SHP77 treated with DMSO at 0.1 percent for 48 hours (cell line): ENCODE results near the gene SGIP1.
"Not testable (repeated sequence)": the region's sequence is repeated elsewhere in the genome, so short reads cannot be mapped to it uniquely, and the experiment has no call there.

Experiments
- DNase-seq: peaks from one replicate; lab custom pipeline; 2025; lab: John Stamatoyannopoulos, UW

Gene SGIP1

DNA sequence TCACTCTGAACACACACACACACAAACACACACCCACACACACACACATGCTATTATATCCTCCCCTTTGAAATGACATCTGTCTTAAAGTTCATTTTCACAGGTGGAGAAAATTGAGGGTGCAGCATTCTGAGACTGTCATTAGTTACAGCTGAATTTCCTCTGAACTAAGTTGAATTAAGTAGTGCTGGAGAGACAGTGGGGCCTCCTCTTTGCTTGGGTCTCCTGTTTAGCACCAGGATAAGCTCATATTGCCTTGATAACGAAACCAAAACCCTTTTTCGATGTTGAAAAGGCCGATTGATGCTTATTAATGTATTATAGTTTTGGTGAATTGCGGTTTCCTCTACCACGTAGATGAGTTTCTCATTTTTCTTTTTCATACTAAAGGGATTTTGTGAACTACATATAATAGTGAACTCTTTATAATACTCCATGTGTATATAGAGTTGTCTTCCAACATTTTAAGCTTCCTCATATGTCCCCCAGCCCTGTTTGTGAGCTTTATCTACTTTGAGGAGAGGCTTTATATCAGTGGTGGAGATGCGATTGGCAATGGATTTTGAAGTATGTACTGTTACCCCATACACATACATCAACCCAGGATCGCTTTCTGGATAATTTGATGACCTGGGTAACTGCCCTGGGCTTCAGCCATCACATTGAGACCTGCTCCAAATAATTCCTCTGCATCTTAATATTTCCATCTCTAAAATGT, 235.7 kb downstream of the SGIP1 start:
- no peak for DNase-seq

DNA sequence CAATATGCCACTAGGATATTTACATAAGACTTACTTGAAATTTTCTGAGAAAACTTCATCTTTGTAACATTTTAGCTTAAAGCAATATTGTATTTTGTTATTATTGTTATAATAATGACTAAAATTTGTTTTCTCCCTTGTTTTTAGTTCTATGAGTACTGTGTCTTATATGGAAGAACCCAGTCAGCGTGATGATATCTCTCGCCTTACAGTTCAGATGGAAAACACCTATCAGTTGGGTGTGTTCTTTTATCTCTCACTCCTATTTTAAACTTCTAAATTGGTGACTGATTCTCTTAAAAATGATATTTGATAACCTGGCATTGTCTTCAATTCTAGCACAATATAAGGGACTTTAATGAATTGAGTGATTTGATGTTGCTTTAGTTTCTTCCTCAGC, 236.3 kb downstream of the SGIP1 start:
- no peak for DNase-seq

DNA sequence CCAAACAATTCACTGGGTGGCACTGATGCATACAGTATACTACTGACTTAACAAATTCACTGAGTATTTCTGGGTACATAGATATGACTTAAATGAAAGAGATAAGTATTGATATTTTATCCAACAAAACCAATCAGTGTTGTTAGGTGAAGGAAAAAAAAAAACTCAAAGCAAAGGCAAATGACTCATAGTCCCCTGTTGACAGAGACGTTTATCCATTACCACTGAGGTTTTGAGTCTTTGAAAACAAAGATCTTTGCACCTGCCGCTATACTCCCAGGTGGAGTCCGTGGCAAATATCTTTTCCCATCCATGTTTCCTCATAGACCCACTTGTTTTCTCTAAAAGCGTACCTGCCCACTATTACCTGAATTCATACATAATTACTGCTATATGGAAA, 236.7 kb downstream of the SGIP1 start:
- DNase-seq = no peak

DNA sequence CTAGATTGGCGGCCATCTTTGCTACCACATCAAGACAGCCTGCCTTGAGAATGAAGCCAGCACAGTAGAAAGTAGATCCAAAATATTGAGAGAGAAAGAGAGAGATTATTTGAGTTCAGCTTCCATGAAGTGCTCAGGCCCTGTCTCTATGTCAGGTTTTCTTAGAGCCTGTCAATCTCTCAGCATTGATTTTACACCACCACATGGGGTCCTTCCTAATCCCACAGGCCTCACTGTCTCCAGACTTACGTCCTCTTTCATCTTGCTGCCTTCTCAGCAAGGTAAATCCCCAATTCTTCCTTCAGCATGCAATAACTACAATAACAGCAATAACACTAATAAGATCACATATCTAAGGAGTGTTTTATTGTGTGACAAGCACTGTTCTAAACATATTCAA, 239.3 kb downstream of the SGIP1 start:
- no peak for DNase-seq

DNA sequence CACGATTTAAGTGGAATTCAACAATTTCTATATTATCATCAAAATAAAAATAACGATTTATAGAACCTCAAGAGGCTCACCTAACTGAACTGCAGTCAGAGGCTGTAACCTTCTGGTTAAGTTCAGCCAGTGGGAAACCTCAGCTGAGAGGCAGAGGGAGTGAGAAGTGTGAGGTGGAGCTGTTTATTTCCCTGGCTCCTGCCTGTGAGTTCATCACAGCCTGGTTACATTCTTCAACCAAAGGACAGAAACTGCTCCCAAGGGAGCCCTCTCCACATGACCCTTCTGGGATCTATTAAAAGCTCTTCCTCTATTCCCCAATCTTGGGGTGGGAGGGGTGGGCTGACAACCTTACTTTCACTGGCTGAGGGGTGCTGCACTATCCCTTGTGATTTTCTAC, 240.5 kb downstream of the SGIP1 start:
- DNase-seq = no peak

DNA sequence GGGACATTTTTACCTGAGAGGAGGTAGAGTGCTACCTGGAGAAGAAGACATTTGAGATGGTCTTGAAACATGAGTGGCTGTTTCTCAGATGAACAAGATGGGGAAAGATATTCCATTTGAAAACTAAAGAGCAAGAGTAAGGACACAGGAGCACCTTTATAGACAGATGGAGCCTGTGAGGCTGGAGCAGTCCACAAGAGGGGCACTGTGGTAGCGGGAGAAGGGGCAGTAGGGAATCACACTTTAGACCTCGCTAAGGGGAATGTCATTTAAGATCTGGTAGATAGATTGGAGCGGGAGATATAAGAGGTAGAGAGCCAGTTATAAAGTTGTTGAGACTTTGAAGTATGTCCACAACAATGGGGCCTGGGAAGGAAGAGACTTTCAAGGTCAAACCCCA, 241.7 kb downstream of the SGIP1 start:
- no peak for DNase-seq

DNA sequence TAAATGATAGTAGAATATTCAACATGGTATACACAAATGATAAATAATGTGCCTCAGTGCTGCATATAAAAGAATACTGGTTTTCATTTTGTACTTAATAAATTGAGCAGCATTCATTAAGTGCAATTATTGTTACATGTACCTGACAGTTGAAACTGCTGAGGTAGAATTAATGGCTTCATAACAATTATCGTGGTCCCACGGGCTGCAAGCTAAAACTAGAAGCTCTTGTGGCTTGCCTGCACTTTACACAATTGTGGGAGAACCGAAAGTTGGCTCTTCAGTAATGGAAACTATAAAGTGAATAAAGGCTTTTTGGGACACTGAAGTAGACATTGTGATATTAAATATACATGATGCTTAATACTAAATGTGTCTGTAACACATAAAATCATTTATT, 243.9 kb downstream of the SGIP1 start:
- DNase-seq = no peak

DNA sequence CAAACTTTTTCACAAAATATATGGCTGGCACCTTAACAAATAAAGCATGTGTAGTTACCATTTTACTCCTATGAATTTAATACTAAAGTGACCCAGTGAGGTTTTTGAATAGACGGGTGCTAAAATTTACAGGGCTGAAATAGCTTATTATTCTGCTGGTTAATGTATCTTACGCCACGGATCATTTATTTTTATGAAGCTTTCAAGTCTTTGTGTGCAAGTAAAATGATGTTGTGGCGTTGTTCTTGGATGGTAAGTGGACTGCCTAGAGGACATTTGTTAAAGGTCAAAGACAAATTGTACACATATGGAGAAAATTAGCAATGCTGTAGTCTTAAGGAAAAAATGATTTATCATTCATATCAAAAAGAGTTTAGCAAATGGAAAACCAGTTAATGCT, 244.3 kb downstream of the SGIP1 start:
- no peak for DNase-seq

DNA sequence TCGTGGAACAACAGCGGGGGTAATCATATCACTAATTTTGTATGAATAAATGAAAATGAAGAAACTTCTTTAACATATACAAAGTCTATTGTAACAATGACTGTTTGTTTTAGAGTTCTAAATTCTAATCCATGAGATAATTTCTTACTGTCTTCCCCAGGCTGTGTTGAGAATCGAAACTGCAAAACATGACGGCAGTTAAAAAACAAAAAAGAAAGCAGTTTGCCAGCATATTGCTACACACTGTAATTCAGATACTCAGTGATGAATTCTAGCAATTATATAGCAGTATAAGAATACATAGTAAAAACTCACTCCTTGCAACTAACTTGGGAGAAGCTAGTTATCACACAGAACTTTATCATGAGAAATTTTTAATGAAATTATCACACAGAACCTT, 245.0 kb downstream of the SGIP1 start:
- no peak for DNase-seq

DNA sequence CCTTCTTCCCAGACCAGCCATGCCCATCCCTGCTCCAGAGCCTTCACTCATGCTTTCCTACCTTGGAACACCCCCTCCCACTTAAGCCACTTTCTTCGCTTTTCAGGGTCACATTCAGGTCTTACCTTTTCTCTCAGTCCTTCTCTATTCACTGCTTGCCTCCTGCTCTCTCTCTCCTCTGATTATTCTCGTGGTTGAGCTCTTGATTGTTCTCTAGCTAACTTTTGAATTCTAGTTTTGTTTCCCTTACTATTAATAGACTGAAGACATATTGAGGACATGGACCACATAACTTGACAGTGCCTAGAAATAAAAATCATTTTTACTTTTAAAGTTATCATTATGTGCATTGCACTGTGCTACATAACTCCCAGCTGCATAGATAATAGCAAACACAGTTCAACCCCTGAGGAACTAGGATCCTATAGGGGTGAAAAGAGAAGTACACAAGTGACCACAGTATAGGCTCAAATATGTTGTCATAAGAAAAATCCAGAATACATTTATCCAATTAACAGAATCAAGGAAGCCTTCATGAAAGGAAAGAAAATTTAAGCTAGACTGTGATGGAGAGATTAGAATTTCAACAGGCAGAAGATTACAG, 245.6 kb downstream of the SGIP1 start:
- no peak for DNase-seq

DNA sequence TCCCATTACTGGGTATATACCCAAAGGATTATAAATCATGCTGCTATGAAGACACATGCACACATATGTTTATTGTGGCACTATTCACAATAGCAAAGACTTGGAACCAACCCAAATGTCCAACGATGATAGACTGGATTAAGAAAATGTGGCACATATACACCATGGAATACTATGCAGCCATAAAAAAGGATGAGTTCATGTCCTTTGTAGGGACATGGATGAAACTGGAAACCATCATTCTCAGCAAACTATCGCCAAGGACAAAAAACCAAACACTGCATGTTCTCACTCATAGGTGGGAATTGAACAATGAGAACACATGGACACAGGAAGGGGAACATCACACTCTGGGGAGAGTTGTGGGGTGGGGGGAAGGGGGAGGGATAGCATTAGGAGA, 251.8 kb downstream of the SGIP1 start:
- DNase-seq = not testable (repeated sequence)

DNA sequence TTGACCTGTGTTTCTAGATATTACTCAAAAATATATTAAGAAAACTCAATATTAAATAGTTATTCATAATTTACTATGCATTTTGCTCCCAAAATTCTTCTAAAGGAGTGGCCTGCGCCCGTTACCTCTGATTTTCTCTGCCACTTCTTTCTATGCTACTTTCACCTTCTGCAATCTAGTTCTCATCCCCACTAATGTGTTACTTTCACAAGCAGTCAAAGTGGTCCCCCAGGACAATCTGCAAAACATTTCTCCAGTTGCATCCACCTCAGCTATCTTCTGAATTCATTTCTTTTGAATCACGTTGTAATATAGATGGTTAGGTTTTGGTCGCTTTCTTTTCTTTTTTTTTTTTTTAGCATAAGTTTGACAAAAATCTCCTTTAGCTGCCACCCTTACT, 253.7 kb downstream of the SGIP1 start:
- DNase-seq = no peak

DNA sequence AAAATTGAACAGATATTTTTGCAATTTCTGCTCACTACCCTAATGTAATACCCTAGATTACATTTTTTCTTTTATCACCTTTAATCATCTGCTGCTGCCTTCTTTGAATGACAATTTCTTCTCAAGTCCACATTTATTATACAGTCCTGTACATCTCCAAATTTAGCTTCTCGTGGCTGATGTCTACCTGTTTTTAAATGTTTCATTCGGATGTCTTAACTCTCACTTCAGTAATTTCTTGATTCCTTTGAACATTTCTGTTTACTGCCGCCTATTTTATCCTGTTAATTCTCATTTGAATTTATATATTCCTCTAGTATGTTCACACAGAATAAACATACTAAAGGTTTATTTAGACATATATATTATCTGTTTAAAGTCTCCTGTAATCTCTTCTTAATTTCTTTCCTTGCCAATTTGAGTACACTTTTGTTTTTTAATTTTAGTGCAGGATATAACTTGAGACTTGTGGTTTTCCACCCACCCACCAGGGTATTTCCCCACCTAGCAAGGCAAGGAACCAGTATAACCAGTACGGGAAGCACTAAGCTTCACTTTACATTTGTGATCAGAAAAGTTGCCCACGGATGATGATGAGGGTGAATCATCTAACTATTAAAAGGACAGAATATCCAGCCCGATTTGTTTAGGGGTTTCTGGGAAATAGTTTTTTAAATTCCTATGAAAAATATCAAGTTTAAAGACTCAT, 254.4 kb downstream of the SGIP1 start:
- DNase-seq = no peak

DNA sequence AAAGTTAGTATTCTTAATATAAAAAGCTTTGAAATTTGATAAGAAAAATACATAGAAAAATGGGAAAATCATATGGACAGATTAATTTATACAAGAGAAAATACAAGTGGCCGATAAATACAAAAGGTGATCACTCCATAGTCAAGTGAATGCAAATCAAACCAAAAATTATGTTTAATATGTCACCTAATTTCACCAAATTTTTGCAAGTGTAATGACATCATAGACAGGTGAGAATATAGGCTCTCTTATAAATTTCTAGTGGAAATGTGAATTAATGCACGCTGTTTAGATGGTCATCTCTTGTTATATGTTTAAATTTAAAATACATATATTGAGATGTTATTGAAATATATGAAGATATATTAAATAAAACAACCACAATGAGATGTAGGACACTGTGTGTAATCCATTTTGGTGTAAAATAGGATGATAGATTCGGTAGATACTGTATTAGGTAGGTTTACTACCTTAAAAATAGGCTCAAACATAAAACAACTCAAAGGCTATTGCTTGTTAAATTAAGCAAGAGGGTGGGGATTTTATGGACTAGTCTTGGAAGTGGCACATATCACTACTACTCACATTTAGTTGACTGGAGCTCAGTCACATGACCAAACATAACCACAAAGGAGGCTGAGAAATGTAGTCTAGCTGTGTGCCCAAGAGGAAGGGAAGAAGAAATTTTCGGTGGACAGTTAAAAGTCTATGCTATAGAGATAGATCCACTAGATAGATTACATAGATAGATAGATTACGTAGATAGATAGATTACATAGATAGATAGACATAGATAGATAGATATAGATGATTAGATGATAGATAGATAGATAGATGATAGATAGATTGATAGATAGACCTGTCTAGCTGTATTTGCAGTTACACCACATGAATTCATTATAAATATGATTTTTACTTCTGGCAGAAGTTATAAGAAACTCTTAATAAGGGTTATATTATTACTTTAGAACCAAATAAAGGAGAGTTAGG, 258.0 kb downstream of the SGIP1 start:
- DNase-seq = no peak

DNA sequence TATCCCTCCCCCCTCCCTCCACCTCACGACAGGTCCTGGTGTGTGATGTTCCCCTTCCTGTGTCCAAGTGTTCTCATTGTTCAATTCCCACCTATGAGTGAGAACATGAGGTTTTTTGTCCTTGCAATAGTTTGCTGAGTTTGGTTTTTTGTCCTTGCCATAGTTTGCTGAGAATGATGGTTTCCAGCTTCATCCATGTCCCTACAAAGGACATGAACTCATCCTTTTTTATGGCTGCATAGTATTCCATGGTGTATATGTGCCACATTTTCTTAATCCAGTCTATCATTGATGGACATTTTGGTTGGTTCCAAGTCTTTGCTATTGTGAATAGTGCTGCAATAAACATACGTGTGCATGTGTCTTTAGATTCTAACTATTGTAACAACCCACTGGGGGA, 261.9 kb downstream of the SGIP1 start:
- not testable (repeated sequence) for DNase-seq
